GM21423 (cell line): ENCODE data around the gene SPAG8.

Experiments
- ATAC-seq: cut with Tn5 transposase; IDR thresholded peaks from one replicate; pipeline ENCODE4 v1.9.1; 2021; ENCODE audit warnings: mild to moderate bottlenecking, moderate library complexity; ENCODE audit not compliant: unreplicated experiment

Gene SPAG8

DNA sequence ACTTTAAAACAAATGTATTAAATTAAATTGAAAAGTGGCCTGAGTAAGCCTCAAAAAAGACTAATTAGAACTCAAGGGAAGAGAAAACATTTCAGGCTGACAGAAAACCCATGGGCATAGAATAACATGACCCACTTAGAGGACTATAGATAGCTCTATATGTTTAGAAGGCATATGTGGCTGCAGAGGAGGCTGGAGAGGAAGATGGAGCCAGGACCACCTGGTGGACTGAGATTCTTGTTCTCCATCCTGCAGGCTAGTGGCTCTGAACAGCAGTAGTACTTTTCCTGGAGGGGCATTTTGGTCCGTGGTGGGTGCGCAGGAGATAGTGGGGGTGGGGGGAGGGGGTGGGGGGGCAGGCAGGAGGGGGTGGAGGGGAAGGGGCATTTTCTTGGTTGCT lies 31.0 kb downstream of the SPAG8 start:
- no peak for ATAC-seq

DNA sequence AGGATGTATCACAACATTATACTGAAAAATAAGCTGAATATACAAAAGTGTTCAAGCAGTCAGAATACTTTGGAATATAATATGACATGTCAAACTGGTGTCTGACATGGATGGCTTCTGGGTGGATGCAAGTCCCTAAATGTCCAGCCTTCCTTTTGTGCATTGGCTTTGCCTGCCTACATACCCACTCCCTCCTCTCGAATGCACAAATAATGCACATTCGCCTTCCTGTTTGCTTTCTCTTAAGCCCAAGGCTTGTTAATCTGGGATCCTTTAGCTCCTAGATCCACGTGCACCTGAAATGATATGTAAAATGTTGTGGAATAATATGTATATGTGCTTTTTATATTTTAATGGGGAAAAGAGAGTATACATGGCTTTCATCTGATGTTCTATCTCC lies 33.6 kb downstream of the SPAG8 start:
- ATAC-seq = no peak

DNA sequence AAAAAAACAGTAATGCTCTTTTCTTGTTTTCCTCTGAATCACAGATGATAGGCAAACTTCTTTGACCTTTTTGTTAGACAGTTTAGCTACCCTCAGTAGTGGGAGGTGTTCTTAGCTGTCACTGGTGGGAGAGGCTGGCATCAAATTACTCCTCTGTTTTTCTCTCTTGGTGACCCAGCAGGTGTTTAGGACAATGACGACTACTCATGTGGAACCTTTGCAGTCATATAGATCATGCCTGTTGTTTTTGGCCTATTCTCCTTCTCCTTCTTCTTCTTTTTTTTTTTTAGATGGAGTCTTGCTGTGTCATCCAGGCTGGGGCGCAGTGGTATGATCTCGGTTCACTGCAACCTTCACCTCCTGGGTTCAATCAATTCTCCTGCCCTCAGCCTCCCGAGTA lies 36.0 kb downstream of the SPAG8 start:
- ATAC-seq = no peak

DNA sequence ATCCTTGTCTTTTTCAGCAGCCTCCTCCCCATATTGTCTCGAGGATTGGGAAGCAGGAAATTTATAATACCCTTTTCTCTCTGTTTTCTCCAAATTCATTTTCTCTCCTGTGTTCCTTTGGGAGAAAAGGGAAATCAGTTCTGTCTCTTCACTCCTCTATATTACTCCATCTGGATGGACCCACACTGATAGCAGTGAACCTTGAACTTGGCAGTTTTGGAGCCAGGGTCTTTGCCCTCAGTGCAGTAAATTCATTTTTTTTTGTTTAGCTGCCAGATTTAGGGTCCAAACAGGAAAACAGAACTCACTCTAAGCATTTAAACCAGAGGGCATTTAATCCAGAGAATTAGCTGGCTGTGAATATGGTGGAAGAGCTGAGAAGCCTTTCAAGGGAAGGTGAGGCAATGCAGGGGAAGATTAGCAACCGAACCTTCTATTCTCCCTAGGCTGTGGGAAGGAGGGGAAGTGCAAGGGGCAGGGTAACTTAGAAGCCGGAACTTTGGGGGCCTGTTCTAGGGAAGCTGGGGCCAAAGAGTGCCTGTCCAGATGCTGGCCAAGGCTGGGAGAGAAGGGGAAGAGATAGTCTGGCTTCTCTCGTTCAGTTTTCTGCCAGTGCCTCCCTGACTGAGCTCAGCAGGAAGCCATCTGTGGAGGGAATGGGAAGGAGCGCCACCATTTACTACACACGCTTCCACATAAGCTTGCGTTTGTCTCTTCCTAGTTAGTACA lies 37.0 kb downstream of the SPAG8 start:
- no peak for ATAC-seq

DNA sequence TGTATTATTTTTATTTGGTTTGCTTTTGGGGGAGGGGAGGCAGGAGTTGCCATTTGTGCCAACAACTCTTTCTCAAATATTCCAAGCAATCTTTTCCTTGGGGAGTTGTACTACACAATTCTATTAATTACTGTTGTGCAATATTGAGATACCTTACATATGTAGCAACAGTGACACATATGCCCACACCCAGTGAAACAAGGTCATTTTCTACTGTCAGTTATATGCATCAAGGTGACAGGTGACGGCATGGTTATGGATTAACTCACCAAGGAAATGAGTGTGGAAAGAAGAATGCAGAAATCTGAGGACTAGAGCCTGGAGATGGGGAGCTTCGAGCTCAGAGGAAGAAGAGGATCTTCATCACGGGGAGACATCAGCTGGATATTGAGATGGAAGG lies 40.1 kb downstream of the SPAG8 start:
- no peak for ATAC-seq

DNA sequence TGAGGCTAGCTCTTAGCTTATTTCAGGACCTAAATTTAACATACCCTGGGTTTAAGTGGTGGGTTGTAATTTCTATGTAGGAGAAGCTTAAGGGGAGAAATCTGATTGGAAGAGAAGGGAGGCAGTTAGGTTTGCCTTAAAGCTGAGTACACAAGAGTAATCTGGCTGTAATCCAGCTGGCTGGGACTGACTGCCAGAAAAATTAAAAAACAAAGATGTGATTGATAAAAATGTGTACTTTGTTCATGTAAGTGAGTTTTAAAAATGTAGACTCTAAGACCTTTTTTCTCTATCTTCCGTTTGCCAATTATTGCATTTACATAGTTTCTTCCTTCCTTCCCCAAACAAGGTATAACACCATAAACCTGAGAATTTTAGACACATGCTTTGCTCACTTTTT lies 40.5 kb downstream of the SPAG8 start:
- ATAC-seq = no peak

DNA sequence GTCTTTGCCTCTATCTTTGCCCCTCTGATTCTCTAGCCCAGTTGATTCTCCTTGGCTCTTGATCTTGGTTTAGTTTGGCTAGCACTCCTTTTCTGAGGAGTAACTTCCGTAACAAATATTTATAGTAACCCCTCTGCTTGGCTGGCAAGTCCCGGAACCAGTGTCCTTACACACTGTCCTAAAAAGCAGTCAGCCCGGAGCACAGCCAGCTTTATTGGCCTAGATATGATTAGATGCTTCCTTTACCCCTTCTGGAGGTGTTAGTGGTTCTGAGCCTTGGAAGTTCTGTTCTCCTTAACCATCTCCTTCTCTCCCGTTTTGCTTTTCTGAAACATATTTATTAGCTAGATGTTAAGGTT lies 41.0 kb downstream of the SPAG8 start:
- no peak for ATAC-seq

DNA sequence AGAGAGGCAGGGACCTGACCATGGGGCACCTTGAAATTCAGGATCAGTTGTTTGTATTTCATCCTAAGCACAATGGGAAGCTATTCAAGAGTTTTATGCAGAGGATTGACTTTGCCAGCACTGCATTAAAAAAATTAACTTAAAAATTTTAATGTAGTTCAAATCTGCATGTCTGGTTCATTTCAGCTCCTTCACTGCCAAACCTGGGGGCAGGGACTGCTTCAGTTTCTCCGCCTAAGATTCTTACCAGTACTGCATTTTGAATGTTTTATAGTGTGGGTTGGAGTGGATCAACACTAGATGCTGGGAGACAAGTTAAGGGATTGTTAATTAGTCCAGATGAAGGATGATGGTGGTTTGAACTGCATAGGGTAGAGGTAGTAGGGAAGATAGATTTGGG lies 42.3 kb downstream of the SPAG8 start:
- no peak for ATAC-seq

DNA sequence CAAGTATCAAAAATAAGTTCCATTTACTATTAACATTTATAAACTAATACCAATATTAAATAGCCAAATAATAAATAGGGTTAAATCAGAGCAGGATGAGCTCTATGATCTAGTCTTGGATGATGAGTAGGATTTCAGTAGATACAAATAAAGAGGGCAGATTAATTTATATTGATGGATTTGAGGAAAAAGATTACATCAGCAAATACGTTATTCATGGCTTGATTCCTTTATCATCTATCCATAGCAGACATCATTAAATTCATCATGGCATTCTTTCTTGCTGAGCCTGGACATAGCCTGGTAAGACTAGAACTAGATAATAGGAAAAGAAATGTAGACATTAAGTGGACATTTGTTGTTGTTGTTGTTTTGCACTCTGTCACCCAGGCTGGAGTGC lies 44.6 kb downstream of the SPAG8 start:
- ATAC-seq = no peak

DNA sequence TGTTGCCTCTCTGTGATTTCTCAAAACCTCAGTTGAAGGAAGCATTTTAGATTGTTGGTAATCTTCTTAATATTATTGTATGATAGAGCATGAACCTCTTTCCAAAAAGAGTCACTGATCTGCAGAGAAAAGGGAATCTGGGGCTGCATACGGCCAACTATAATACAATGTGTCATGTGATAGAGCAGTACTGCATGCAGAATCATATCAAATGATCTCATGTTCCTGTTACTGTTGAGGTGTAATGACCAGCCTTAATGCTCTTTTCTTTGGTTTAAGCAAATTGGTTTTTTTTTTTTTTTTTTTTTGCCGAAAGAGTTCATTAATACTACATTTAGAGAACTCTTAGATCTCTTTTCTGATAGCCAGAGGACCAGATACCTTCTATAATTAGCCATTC lies 45.1 kb downstream of the SPAG8 start:
- no peak for ATAC-seq

DNA sequence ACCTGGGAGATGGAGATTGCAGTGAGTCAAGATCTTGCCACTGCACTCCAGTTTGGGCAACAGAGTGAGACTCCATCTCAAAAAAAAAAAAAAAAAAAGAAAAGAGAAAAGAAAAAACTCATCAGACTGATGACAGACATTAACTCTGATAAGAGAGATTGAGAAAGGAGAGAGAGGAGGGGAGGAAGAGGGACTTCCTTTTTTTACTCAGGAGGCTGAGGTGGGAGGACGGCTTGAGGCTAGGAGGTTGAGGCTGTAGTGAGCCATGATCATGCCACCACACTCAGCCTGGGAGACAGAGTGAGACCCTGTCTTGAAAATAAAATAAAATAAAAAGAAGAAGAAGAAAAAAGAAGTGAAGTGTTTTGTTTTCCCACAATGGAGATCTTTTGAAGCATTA lies 48.3 kb downstream of the SPAG8 start:
- ATAC-seq = no peak

DNA sequence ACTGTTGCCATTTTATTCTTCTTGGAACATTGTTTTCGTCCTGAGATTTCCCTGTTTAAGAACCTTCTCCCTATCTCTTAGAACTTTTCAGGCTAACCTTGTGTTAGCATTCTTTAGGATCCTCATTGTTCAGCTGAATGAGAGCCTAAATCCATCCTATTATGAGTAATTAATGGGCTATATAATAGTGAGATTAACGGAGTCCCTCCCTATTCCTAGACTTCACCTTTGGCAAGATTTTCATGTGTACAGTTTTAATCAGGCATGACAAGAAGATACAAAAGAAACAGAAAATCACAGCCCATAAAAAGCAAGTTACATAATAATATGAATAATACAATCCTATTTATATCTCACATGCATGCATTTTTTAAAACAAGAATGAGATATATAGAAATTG lies 48.9 kb downstream of the SPAG8 start:
- ATAC-seq = no peak

DNA sequence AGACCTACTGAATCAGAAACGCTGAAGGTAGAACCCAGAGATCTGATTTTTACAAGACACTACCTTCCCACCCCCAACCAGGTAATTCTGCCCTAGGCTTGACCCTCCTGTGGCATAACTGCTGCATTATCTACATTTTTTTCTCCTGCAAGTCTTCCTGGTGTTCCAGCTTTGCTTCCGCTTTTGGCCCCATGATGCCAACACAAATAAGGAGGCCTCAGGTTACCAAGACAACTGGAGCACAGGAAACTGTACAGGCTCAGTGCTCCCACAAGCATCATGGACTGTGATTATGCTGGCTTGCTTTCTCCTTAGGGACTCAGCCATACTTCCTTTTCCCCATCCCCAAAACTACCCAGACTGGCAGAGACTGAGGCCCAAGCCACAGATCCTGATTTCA lies 51.4 kb downstream of the SPAG8 start:
- no peak for ATAC-seq

DNA sequence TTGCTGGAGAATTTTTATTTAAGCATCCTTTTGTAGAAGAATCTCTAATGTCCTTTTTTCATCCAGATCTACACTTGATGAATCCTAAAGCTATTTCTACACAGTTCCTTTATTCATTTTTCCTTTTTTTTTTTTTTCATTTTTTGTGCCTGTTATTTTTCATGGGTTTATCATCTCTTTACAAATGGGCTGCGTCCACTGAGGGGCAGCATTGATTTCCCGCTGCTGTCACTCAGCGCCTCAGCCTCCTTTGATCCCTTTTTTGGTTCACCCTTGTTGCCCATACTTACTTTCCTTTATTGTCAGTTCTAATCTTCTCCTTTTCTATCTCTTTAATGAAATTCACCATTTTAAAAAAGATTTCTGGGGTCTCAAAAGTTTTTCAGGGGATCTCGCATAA lies 52.3 kb downstream of the SPAG8 start:
- no peak for ATAC-seq
